GM23338 (cell line): ENCODE measurements around the gene ASPHD2.

Source experiments
- CREB1 ChIP-seq: fragments of 250-450 bp; sonication (Bioruptor Pico); IDR thresholded peaks from 2 replicates; pipeline ENCODE4 v1.5.0; 2020; ENCODE audit warnings: low read depth, mild to moderate bottlenecking, moderate library complexity
- EZH2phosphoT487 ChIP-seq: fragments of 200-600 bp; sonication (generic); IDR thresholded peaks from one replicate; pipeline ENCODE4 v1.8.1; 2018; ENCODE audit warnings: antibody characterized with exemption; ENCODE audit not compliant: unreplicated experiment
- POLR2AphosphoS5 ChIP-seq: IDR thresholded peaks from 2 replicates; pipeline ENCODE4 v1.6.1; 2016; ENCODE audit warnings: antibody characterized with exemption, low read depth
- TF ChIP-seq, protein P1 (sequence below), 2 experiments: fragments of 200-600 bp in 1 of 2; sonication (generic) in 1 of 2; conservative IDR thresholded peaks; 2 replicates each; pipeline versions ENCODE4 v1.5.1 to v1.6.1; 2016 to 2017; ENCODE audit warnings: antibody characterized with exemption in 2 of 2, low read depth in 2 of 2, mild to moderate bottlenecking in 2 of 2, moderate library complexity in 1 of 2

- TF ChIP-seq, protein P1, sequence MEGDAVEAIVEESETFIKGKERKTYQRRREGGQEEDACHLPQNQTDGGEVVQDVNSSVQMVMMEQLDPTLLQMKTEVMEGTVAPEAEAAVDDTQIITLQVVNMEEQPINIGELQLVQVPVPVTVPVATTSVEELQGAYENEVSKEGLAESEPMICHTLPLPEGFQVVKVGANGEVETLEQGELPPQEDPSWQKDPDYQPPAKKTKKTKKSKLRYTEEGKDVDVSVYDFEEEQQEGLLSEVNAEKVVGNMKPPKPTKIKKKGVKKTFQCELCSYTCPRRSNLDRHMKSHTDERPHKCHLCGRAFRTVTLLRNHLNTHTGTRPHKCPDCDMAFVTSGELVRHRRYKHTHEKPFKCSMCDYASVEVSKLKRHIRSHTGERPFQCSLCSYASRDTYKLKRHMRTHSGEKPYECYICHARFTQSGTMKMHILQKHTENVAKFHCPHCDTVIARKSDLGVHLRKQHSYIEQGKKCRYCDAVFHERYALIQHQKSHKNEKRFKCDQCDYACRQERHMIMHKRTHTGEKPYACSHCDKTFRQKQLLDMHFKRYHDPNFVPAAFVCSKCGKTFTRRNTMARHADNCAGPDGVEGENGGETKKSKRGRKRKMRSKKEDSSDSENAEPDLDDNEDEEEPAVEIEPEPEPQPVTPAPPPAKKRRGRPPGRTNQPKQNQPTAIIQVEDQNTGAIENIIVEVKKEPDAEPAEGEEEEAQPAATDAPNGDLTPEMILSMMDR (conservative IDR thresholded peaks at IDR 0.05; ENCODE audit: low read depth in 2 of 2): no peak
- TF ChIP-seq CREB1 (no peak), POLR2AphosphoS5 (no peak), EZH2phosphoT487 (no peak)
Observed at GRCh38 chr22:26479043-26479791, 50.2 kb downstream of the ASPHD2 start.
